G401 (cell line): ENCODE data around the gene PADI3. TPM values are rescaled to one million over a fixed set of nuclear protein-coding genes. Genes with fewer than 3 reads are reported as not detected.

Experiments used
- DNase-seq: peaks from one replicate; pipeline ENCODE4 v3.0.0-alpha.2; 2015; ENCODE audit warnings: low spot score
- in situ Hi-C: cut with HindIII; loops from 2 replicates; pipeline ENCODE4 v1.10.0; 2016; ENCODE audit warnings: low sequenced_read_pairs, mixed read lengths
- total RNA-seq: library from RNA; depleted of rRNA; stranded (reverse); fragments of >200 nt; shearing (Covaris generic); gene quantifications from 2 replicates; pipeline ENCODE4 v1.2.3, GENCODE V29; 2014

Gene PADI3
- total RNA-seq, 1 experiment from 2014 or later: 0.41 TPM

DNA sequence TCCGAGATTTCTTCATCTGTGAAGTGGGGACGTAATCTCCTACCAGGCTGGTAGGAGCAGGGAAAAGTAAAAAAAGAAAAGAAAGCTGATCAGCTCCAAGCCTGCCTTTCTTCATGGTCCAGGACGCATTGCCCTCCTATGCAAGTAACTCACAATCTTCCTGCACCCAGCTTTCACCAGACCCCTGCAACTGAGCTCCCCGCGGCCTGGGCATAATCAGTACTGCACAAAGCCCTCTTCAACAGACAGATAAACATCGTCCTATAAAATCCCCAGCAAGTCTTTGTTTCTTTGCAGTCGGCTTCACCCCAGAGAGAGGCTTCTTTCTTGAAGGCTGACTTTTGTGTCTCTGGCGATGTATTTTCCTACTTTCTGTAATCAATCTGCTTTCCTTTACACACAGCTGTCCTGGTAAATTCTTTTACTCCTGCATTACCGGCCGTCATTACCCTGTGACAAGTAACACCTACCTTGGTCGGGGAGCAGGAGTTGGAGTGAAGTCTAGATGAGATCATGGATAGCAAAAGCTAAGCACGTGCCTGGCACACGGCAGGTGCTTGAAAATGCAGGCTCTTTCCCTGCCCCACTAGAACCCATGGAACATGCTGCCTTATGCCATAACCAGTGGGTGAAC lies 35.6 kb upstream of the PADI3 start:
- no peak for DNase-seq
- in situ Hi-C loops: no loop called here

DNA sequence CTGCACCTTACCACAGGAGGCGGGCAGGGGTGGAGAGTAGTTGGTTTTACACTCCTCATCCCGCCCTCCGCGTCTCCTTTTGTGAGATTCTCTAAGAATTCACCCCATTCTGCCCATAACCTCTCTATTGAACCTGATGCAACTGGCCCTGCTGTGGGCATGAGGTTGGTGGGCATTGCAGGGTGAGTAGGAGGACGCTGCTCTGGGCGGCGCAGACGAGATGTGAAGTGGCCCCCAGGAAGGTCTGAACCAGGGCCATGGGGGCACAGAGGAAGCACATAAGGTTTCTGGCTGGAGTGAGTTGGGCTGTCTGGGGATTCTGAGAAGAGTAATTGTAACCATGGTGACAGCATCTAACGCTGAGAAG lies 35.1 kb upstream of the PADI3 start:
- no peak for DNase-seq
- in situ Hi-C loops: no loop called here

DNA sequence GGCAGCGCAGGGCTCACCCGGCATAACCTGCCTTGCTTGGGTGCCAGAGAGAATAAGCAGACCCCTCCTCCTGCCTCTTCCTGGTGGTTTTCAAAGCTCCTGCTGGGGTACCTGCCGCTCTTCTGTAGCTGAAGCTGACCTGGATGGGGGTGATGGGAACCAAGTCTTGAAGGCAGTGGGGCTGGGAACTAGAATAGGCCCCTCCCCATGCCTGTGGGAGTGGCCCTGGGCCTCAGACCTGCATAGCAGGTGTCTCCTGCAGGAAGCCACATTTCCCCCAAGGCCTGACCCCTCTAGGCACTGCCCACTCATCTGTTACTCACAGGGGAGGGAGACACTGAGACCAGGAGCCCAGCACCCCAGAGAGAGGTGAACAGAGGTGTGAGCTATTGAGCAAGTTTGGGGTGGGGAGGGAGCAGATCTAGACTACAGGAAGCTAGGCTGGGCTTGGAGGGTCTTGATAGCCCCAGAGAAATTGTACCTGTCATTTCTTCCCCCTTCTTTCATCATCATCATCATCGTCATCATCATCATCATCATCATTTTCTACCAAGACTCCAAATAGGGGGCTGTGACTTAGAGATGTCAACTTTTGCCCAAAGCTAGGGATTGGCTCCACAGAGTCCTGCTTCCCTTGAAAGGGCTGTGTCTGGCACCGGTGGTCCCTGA lies 33.9 kb upstream of the PADI3 start:
- in situ Hi-C loops: no loop called here
- DNase-seq: no peak

DNA sequence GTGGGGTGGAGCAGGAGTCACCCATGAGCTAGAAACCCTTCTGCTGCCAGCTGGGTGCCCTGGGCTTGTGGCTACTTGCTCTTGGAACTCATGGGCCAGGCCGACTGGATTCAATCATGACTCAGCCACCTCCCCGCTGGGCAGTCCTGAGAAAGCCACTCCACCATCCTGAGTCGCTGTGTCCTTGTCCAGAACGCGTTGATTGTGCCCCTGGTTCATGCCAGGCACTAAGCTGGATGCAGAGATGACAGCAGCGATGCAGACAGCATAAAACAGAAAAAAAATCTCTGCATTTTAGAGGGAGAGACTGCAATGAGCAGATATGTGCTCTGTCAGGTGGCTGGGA lies 33.4 kb upstream of the PADI3 start:
- DNase-seq: no peak
- in situ Hi-C loops: no loop called here

DNA sequence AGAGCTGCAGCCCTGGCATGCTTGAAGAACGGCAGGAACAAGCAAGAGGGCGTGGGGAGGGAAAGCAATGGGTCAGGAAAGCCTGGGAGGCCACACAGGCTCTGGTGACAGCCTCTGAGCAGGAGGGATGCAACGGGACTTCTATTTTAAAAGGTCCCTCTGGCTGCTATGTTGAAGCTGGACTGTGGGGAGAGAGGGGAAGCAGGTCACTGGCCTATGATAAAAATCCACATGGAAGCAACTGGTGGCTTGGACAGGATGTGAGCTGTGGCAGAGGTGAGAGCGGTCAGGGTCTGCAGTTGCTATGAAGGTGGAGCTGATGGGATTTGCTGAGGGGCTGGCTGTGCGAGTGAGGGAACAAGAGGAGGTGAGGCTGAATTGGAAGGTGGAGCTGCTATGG lies 32.8 kb upstream of the PADI3 start:
- in situ Hi-C loops: no loop called here

DNA sequence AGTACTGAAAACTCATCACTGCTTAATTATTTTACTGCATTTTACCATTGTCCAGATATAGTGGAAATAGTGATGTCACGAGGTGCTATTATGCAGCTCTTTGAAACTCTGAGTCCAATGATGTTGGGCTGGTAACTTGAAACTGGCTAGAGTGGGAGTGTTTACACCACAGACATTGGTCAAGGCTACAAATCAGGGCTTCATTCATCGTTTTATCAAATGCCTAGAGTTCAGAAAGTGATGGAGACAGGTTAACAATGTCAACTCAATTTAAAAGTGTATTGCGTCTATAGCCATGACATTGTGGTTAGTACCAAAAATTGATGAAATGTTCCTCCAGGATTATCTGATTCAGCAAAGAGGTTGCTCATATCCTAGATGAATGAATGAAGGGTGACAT lies 31.3 kb upstream of the PADI3 start:
- no peak for DNase-seq
- in situ Hi-C loops: no loop called here

More for the DNA sequence above, 32.8 kb upstream of the PADI3 start:
- DNase-seq: no peak

DNA sequence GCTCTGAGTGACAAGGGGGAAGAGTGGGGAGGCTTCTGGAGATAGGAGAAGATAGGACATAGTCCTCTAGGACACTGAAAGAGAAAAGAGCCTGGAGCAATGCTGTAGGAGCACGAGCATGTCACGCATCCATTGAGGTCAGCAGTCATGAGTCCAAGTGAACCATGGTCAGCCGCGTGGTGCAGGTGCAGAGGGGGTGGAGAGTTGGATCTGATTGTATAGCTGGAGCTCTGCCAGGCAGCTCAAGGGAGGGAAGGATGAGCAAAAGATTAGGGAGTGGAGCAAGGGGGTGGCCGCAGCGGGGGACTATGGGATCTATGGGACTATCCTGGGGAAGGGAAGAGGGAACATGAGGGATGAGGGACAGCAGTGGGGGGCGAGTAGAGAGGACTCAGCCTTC lies 30.0 kb upstream of the PADI3 start:
- DNase-seq: no peak
- in situ Hi-C loops: no loop called here

DNA sequence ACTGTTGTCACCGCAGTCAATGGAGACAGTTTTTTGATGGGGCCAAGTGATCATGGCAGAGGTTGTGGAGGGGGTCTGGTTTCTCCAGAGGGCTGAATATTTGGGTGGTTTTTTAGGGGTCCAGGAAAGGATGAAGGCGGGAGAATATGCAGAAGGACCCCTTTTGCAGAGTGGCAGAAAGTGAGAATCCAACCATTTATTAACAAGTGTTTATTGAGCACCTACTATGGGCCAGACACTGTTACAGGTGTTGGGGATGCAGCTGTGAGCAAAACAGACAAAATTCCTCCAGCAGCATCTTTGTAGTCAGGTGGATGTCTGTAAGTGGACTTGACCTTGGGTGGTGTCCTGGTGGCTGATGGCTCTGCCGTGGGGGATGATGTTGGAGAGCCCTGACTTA lies 28.6 kb upstream of the PADI3 start:
- DNase-seq: no peak
- in situ Hi-C loops: no loop called here

DNA sequence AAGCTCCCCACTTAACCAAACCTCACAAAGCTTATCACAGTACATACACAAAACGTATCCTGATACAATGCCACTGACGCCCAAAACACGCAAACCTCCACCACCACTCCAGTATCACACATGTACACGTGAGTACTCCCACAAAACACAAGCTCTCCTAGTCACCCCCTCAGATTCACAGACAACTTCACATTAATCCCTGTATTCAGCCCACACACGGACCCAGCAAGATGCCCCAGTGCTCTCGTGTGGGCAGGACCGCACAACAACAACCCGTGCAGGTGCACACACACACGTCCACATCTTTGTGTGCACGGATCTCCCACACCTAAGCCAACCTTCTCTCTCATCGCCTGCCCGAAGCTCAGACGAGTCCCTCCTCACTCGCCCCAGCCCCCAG lies 26.3 kb upstream of the PADI3 start:
- in situ Hi-C loops: no loop called here
- DNase-seq: no peak

DNA sequence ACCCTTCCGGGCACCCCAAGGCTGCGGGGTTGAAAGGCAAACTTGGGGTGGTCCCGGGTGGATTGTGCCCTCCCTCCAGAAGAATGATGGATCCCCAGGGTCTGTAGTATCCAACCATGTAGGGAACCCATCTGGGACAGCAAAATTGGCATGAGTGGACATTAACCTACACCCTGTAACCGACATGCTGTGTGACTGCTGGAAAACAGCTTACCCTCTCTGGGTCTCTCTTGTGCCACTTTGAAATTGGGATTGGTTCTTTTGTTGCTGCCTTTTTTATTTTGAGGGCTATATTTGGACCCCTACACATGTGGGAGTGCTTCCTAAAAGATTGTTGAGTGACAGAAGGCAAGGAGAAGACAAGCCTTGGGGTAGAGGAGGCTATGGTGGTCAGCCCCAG lies 24.5 kb upstream of the PADI3 start:
- no peak for DNase-seq

DNA sequence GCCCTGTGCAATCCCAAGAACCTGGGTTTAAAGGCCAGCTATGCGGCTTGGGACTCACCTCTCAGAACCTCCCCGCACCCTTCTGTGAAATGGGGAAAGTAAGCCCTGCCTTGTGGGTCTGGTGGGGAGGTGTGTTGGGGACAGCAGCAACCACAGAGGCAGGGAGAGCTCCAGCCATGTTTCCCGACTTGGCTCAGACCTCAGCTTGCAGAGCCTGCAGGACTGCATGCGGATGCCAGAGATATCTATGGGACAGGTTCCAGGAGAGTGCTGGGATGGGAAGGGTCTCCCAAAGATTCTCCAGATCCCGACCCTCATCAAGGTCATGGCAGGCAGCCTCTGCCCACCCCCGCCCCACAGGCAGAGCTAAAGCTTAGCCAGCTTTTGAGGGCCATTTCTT lies 23.8 kb upstream of the PADI3 start:
- no peak for DNase-seq
- in situ Hi-C loops: no loop called here

More for the DNA sequence above, 24.5 kb upstream of the PADI3 start:
- in situ Hi-C loops: no loop called here

DNA sequence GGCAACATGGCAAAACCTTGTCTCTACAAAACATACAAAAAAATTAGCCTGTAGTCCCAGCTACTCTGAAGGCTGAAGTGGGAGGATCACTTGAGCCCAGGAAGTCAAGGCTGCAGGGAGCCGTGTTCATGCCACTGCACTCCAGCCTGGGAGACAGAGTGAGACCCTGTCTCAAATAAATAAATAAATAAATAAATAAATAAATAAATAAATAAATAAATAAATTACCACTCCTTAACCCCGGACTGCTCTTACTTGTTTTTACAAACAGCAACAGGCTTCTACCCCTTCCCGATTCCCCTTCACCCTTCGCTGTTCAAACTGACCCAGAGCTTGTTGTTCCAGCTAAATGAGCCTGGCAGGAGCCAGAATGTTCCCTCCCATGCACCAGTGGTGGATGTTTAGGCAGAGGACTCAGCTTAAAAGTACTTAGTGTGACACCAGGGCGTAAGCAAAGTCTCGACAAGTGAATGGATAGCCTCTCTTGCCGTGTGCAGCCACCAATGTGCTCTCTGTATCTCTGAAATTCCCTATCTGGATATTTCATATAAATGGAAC lies 21.5 kb upstream of the PADI3 start:
- no peak for DNase-seq
- in situ Hi-C loops: no loop called here

DNA sequence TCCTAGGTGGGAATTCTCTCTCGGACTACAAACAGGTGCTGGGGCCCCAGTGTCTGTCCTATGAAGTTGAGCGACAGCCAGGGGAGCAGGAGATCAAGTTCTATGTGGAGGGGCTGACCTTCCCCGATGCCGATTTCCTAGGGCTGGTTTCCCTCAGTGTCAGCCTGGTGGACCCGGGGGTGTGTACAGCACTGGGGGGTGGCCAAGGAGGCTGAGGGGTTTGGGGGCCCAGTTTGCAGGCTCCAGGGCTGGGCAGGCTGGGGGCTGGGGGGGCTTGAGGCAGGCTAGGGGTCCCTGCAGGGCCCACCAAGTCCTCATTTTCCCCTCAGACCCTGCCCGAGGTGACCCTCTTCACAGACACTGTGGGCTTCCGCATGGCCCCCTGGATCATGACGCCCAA lies 20.3 kb upstream of the PADI3 start:
- DNase-seq: no peak

DNA sequence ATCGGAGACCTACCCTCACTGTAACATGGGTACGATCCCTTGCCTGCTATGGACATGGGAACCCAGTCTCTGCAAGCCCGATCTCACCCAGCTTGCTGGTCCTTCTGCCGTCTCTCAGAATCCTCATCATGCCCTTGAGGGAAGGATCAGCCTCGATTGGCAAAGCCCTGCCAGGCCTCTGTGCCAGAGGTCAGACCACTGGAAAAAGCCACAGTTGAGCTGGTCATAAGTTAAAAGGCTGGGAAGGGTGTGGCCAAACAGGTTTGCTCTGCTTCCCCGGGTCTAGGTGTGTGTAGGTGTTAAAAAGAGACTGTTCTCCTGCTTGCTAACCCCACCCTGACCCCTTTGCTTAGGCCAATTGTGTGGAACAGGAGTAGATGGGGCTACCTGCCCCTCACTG lies 19.5 kb upstream of the PADI3 start:
- DNase-seq: no peak
- in situ Hi-C loops: no loop called here

More for the DNA sequence above, 20.3 kb upstream of the PADI3 start:
- in situ Hi-C loops: no loop called here

DNA sequence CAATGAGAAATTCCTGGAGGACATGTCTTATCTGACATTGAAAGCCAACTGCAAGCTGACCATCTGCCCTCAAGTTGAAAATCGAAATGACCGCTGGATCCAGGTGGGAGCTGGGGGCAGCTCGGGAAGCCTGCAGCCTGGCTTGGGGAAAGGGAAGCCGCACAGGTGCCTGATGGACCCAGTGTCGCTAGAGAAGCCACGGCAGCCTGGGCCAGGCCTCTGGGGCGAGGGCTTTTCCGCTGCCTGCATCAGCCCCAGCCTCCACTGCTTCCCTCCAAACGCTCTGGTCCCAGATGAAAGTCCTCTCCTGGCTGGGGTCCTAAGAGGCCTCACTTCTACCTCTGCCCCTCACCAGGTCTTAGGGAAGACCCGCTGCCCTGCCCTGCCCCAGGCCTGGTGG lies 18.8 kb upstream of the PADI3 start:
- in situ Hi-C loops: no loop called here
- DNase-seq: no peak

DNA sequence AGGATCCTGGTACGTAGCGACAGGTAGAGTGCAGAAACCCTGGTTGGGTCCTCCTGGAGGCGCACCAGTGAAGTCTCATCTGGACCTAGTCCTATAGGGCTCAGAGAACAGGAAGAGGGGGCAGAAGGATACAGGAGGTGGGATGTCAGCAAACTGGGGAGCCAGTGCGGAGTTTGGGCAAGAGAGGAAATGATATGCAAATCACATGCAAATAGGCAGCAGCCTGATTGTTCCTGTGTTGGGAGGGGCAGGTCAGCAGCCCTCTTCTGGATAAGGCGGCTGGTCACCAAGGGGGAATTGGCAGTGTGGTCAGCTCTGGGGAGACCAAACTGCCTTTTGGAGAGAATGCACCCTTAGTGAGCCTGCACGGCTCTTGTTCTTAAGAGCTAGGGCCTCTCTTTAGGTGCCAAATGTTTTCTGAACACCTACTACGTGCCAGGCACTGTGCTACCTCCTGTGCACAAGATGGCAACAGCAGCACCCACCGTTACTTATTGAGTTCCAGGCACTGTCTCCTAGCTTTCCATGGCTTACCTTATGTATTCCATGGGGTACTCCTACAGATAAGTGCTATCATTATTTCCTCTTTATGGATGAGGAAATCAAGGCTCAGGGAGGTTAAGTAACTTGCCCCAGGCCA lies 18.1 kb upstream of the PADI3 start:
- no peak for DNase-seq
- in situ Hi-C loops: no loop called here

DNA sequence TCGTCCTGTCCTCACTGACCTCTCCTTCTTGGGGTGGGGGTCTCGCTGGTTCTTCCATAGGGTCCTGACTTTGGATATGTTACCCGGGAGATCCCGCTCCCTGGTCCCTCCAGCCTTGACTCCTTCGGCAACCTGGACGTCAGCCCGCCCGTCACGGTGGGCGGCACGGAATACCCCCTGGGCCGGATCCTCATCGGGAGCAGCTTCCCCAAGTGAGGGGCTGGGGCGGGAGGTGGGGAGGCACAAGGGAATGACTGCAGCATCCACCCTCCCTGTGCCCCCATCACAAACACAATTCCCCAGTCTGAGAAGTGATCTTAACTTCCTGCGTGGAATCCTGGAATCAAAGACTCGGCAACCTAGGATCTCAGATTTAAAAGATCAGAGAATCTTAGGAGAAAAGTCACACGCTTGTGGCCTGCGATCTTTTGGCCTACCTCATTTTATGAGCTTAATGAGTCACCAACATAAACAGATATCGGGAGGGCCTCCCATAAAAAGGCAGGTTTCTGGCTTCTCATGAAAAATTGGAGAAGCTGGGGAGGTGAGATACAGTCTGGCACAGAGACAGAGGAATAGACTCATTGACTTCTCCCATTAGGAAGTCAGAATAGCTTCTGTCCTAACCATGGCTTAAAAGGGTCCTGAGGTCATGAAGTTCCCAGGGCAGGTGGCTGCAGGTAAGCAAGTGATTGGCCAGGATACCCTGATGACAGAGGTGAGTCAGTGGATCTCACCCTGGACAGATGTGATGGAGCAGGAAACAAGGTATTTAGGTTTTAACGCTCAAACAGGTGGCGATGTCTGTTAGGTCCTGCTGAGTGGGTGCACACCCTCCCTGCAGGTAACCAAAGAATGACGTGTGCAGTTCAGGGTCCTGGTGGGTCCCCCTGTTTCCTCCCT lies 15.9 kb upstream of the PADI3 start:
- no peak for DNase-seq
- in situ Hi-C loops: no loop called here

DNA sequence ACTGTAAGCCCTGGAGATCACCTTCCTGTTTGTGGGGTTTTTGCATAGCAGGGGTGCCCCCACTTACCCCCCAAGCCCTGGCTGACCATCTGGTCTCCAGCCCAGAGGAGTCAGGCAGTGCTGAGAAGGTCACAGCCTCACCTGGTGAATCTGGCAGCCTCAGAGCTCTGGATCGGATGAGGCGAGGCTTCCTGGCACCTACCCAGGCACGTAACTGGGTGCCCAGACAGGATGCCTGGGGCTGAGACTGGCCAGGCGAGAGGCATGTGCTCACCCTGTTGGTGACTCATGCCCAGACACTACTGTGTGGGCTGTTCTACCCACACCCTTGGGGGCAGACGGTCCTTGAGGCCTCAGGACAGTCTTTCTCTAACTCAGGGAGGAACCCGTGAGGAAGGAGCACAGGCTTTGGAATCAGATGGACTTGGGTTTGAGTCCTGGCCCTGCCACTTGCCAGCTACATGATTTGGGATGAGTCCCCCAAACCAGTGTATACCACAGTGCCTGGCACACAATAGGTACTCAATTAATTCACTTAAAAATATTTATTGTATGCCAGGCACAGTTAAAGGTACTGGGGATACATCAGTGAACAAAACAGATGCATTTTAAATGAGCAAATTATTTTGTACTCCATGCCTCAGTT lies 15.1 kb upstream of the PADI3 start:
- in situ Hi-C loops: no loop called here

DNA sequence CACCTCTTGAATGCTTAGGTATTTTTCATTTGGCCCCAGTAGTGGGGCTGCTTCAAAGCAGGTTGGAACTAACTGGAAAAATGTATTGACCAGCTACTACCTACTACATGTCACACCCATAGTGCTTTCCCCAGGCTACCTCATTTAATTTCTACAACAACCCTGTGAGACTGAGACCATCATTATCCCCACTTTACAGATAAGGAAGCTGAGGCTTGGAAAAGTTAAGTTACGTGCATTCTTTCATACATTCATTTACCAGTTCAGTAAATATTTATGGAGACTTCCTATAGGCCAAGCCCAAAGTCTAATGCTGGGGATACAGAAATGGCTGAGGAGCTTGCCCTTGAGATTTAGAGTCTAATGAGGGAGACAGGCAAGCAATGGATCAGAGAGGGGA lies 14.5 kb upstream of the PADI3 start:
- no peak for DNase-seq
- in situ Hi-C loops: no loop called here

More for the DNA sequence above, 15.1 kb upstream of the PADI3 start:
- peak; percentile 33 for DNase-seq
